GM19452 (cell line): ENCODE measurements around the gene ARHGAP5.

Source experiments
- ATAC-seq: cut with Tn5 transposase; IDR thresholded peaks from one replicate; pipeline ENCODE4 v1.9.1; 2021; ENCODE audit not compliant: unreplicated experiment

The ARHGAP5 gene

DNA sequence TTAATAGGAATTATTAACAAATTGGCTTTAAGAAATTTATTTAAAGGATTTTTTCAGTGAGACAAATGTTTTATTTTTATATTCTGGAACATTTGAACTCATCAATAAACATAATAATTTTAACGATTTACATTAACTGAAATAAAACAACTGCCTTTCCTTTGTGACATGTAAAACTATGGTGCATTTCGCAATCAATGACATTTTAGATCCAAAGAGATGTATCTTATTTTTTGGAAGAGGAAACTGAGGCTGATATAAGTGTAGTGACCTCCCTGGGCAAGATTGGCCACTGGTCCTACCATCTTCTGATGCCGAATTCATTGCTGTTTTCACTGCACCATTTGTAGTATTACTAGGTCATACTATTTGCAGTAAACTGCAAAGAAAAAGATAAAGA lies 128.4 kb downstream of the ARHGAP5 start:
- no peak for ATAC-seq

DNA sequence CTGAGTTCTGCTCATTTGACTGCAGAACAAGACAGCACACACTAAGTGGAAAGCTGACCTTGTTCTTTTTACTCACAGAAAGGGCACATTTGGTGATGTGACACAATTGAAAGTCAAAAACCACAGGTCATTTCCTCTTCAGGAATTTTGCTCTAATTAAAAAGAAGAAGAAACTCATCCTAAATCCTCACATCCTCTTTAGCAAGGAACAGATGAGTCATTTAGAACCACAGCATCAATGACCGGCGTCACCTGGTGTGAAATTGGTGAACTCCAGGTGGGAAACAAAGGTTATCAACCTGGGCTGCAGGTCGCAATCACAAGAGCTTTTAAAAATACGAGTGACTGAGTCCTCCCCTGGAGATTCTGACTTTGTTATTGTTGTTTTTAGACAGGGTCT lies 128.9 kb downstream of the ARHGAP5 start:
- peak; percentile 18 for ATAC-seq

DNA sequence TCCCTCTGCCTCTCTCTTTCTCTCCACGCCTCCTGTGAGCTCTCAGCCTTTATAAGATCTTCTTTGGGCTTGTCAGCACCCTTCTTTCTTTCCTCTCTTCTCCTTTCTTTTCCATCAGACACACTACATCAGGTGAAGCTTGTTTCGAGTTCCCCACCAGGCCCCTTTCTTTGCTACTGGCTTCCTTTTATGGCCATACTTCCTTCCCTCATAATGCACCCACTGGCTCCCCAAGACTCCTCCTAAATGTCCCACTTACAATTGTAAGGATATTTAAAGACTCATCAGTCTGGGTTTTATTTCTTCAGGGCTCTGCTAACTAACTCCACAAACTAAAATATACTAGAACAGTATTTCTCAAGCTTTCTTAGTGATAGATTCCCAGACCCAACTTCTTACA lies 129.4 kb downstream of the ARHGAP5 start:
- ATAC-seq, result no peak

DNA sequence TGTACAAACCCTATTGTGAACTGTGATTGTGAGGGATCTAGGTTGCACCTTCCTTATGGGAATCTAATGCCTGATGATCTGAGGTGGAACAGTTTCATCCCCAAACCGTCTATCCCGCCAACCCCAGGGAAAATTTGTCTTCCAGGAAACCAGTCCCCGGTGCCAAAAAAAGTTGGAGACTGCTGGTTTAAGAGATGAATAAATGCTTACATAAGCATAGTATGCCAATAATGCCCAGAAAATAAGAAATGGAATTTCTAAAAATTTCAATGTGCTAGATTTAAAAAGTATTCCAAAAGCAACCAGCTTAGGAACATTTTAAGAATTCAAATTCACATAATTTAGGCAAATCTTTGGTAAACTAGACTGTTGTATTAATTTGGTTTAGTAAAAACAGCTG lies 131.4 kb downstream of the ARHGAP5 start:
- no peak for ATAC-seq
